Activated T-cell treated with anti-CD3 and anti-CD28 coated beads, Interleukin-2, amount 50 U/mL, for 48 hours (primary cell): ENCODE results near the gene WEE2.

Experiments
- DNase-seq, 2 experiments: peaks; one replicate each; pipeline ENCODE4 v3.0.0-alpha.2; 2020

The WEE2 gene

DNA sequence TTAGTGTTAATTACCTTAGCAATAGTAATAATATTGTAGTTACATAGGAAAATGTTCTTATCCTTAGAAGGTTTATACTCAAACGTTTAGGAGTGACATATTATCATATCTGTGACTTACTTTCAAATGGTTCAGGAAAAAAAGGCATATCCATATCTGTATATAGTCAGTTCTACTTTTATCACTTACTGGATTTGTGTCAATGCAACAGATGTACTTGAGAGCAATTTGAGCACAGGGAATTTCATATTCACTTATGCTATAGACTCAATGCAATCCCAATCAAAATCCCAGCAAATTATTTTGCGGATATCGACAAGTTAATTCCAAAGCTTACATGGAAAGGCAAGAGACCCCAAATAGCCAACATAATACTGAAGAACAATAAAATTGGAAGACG, 16.2 kb upstream of the WEE2 start:
- no peak for DNase-seq

DNA sequence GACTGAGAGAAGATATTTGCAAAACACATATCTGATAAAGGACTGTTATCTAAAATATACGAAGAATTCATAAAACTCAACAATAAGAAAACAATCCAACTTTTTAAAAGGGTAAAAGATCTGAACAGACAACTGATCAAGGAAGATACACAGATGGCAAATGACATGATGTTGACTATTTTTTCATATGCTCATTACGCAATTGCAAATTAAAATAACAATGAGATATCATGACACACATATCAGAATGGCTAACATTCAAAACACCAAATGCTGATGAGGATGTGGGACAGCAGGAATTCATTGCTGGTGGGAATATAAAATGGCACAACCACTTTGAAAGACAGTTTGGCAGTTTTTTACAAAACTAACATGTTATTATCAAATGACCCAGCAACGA, 15.1 kb upstream of the WEE2 start:
- no peak for DNase-seq

DNA sequence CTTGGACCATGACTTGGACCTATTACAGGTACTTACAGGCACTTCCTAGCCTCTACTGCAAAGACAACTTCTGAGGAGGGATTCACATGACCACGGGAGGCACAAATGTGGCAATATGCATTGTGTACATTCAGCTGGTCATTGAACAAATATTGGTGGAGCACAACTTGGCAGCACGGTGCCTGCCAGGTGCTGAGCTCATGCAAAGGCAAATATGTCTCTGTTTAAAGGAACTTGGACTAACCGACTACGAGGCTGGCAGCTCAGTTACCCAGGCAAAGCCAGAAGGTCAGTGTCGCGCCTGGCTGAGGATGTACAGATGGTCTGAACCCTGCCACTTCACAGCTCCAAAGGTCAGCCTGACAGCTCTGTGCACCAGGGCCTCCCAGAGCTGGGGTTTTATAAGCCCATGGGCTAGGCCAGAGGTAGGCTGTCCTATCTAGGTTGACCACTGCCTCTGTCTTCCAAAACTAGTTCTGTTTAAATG, 12.3 kb upstream of the WEE2 start:
- DNase-seq, result no peak

DNA sequence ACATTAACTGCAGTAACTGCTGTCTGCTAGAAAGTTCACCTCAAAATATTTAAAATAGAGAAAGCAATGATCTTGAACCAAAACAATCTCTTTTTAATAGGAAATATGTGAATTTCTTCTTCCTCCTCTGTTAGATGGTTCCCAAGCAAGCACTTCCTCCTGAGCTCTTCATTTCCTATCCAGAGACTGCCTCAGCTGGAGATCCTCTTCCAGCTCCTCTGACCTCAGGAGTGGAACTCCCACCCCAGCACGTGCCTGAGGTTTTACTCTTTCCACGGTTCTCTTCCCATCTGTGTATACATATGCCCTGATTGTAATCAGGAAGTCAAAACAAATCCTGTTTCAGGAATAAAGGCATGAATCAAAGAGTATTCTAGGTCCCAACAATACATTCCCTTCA, 11.8 kb upstream of the WEE2 start:
- no peak for DNase-seq

DNA sequence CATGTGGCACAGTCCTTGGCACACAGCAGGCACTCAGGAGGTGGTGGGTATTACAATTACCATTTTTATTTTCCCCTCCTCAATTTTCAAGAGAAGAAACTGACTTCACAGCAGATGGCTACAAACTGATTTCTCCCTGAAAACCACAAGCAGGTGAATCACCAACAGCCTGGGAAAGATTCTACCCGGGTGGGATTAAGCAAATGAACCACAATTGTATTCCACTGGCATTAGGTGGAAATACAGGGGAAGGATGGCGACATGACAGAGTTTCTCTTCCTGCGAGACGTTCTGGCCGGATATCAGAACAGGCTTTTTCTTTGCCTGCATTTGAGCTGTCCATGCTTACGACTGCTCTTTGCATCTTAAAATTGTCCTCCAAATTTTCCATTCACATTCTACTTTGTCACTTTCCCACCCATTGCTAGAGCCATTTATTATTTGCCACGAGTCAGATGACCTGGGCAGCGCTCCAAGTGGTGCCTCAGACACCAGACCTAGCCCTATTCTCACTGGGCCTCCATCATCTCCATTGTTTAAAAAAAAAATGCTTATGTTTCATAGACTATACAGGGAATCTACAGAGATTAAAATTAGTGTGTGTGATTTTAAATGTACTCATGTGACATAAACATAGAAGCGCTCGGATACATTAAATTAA, 10.8 kb upstream of the WEE2 start:
- DNase-seq, result no peak

DNA sequence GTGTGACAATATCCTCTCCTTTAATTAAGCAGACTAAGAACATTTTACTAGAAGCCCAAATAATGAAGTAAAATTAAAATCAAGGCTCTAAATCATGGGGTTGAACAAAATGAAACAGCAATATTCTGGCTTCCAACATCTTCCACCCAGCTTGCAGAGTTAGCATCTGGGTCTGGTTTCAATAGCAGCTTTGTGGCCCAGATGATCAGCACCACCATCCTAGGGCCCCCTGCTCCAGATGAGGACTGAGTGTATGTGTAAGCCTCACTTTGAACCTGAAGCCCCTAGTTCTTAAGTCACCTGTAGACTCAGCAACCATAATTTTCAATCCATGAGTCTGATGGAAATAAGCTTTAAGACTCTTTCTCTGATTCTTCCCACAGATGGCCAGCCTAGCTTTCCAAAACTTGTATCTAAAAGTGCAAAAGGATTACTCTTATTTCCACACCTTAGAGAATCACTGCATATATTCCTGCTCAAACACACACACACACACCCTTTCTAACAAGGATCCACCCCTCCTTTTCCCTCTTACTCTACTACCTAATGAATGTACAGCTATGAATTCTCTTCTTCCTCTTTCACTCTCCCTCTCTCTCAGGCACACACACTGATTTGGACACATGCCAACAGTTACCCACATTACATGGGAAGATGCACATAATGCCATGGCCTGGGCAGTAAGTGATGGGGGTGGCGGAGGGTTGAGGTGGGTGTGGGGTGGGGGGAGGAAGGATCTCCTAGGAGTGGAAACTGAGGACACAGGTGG, 9.7 kb upstream of the WEE2 start:
- DNase-seq, result no peak

DNA sequence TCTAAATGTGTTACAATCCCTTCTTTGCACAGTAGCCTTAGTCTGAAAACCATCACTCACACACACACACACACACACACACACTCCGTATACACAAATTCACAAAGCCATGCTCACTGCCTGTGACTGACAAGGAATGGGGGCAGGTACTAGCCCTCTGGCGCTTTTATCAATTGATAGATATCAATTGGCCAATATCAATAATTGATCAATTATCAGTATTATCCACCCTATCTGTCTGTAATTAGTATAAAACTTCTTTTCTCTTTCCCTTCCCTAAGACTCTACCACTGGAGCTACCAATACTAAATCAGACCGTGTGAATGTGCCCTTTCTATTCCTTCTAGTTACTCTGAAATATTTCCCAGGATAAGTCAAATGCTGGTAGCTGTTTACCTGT, 8.3 kb upstream of the WEE2 start:
- no peak for DNase-seq

DNA sequence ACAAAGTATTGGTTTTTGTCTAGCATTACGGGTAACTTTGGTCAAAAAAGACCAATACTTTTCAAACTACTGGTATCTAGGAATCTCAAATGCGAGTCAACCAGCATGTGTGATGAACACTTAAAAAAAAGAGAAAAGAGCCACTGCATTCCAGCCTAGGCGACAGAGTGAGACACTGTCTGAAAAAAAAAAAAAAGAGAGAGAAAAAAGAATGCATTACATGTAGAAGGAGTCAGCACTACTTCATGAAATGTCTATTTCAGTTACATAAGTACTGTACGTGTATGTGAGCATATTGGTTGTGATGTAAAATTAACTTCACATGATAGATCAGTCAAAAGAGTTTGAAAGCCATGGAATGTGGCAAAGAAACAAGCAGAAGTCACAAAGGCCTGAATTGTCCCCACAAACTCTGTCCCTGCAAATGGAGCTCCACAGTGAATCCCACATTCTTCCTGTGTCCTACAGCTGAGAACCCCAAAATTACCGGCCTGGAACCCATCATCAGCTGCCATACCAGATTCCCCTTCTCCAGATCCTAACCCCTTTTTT, 7.8 kb upstream of the WEE2 start:
- DNase-seq, result no peak

DNA sequence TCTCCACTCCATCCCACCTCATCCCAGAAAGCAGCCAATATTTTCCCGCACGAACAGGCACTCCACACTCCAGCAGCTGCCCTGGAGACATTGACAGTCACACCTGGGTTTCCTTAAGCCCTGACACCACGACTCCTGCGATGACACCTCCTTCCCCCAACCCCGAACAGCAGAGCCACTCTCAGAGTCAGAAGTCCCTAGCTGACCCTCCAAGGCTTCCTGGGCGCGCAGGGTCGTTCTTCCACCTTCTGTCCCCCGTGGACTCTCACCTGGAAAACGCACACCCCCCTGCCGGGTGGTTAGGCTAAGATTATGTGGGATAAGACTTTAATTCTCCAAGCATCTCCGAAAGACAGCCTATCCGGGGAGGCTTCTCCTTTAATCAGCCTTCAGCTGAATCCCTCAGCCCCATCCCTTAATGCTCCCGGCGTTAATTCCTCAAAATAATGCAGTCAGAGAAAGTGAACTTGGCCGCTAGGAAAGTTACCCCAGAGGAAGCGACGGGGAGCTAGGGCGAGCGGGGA, 7.2 kb upstream of the WEE2 start:
- DNase-seq, result peak; percentile 26 to 40

DNA sequence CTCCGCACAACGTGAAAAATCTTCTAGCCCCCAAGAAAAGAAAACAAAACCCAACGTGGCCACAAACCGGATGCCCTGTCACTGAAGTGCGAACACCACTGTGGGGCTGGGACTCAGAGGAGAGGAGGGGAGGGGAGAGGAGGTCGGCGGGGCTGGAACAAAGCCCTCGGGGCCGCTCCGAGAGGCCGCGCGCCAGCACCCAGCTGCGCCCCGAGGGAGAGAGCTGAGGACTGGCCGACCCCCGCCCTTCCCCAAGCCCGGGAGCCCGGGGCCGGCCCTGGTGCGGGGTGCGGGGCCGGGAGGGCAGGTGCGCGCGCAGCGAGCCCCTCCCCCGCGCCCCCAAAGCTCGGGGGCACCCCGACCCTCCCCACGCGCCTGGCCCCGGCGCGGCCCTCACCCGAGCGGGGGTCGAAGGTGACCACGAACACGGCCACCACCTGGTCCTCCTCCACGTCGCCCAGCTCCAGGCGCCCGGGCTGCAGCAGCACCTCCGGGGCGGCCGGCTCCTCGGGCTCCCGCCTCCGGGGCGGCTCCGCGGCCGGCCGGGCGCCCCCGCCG, 6.6 kb upstream of the WEE2 start:
- peak; percentile 74 to 76 for DNase-seq

DNA sequence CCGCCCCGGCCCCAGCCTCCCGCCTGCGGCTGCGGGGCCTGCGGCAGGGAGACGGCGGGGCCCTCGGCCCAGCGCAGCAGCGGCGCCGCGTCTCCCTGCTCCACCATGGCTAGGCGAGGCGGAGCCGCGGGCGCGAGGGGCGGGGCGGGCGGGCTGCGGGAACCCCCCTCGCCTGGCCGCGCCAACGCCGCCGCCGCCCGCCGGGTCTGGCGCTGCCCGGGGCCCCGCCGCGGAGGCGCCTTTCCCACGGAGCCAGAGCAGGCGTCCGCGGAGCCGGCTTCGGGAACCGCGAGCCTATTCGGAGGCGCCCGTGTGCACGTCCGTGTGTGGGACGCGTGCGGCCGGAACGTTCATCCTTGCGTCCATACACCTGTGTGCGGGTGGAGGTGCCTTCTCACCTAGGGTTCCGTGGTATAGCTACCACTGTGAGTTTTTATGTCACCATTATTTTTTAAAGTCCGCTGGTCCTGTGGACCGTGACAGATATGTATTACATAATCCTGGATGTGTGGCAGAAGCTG, 6.0 kb upstream of the WEE2 start, which contains the start of gene DENND11:
DENND11 (minus strand) TSS at position 120 of the 521 bp plus-strand sequence; CDS start at position 107, 13 bp downstream.
- peak; percentile 52 to 70 for DNase-seq

DNA sequence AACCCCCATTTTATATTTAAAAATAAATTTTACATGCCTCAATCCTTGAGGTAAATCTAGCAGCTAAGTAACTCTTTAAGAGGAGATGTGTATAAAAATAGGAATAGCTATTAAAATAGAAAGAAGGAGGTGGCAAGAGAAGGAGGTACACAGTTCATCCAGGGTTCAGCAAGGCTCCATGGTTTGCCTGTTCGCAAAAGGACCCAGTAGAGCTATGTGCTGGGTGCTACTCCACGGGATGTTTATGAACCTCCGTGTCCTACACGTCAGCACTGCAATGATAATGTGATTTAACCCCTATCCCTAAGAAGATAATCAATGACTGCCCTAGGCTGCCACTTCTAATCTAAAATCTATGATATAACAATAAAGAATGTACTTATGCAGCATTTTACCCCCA, 5.3 kb upstream of the WEE2 start:
- DNase-seq, result no peak

DNA sequence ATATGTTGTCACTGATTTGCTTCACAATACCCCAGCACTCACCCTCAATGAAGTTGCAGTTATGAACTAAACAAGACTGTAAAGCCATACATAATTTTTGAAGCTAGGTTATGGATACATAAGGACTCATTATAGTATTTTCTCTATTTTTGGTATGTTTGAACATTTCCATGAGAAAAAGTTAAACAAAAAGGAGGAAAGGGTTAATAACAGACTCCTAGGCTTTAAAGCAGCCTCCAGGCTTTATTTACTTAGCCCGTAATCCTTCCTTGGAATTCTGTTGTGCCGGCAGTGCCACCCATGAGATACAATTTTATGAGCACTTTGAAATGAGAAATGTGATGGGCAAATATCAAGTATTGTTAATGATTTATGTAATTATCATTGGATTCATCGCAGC, 4.0 kb upstream of the WEE2 start:
- no peak for DNase-seq

DNA sequence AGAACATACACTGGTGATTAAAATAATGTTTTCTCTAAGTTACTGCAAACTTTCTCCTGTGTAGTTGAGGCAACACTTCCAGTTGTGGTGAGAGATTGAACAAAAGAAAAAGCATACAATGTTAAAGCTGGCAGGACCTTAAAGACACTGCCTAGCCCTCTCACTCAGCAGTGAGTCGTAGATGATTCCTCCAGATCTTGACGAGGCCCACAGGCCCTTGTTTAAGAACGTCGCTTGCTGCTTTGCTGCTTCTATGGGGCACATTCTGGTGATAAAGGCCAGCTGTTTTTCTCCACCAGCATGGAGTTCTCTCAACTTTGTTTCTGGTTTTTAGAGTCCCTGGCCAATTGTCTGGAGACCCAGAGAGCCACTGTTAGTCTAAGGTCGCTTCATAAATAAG, 3.4 kb upstream of the WEE2 start:
- DNase-seq, result no peak

DNA sequence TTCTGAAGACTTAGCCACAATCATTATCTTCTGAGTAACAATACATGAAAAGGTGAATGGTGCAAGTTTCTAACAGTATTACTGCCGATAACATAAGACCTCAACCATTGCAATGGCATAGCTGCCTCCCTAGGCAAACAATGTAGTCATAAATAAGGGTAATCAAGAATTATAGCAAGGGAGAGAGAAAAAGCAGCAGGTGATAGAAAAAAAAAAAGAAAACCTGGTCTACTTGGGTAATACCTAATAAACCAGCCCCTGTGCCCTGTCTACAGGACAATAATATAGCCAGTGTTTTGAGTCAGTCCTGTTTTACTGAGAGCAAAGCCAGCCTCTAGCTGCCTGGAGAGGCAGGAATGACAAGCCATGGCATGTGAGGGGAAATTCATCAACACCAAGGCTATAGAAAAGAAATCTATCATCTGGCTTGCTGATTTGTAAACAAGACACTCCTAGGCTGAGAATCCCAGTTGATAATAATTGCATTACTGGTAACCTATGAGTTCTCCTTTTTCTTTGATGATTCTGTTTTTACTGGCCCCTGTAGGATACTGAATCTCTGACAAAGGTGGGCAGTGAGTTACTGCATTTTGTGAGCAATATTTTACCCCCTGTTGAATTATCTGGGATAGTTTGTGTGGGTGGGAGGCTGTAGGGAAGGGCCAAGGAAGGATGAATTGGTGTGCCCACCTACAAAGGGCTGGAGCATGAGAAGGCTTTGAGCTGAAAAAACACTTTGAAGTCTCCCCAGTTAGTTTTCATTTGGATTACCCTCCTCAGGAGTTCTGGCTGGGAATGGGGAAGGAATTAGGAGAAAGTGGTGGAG, 1.7 kb upstream of the WEE2 start:
- DNase-seq, result no peak

DNA sequence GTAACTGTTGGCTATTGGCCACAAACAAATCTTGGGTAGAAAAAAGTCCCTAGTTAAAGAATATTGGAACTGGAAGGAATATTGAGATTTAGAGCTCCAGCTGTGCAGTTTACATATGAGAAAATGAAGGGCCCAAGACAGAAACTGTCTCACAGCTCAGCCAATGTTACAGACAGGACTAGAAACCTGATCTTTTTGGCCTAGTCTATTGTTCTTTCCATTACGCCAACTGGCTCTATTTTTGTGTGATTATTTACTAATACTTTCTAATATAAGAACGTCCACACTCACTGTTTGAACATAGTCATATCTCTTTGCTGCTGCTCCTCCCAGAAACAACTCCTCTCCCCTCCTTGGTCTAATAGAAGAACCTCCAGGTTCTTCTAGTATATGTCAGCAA, 1.2 kb downstream of the WEE2 start:
- no peak for DNase-seq

DNA sequence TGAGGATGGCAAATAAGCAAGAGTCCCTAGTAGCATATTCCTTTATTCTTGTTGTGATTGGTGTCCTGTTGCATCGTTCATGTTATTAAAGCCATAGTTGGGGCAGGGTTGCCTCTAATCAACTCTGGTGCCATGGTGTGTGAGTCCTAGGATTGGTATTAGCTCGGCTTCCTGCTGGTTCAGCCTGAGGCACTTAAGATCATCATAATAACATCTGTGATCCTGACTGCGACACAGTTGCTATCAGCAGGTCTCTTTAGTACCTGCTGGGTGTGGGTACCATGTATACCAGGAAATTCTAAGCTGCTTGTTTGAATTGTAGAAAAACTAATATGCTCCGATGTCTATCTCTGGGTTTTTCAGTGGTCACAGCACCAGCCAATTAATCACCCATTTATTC, 1.6 kb downstream of the WEE2 start:
- DNase-seq, result no peak

DNA sequence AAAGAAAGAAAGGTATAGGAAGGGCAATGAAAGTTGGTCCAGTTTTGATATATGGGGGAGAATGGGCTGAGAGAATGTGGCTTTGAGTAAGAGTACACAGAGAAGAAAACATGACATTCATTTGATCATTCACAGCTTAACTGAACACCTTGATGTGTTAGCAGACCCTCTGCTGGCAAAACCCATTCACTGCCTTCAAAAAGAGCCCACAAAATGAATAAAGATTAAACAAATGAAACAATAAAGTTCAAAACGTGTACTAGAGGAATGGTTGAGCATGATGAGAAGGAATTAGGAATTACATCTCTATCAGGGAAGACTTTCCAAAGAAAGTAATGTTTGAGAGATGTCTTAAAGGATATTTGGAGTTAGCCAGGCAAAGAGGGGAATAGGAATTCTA, 2.1 kb downstream of the WEE2 start:
- no peak for DNase-seq

DNA sequence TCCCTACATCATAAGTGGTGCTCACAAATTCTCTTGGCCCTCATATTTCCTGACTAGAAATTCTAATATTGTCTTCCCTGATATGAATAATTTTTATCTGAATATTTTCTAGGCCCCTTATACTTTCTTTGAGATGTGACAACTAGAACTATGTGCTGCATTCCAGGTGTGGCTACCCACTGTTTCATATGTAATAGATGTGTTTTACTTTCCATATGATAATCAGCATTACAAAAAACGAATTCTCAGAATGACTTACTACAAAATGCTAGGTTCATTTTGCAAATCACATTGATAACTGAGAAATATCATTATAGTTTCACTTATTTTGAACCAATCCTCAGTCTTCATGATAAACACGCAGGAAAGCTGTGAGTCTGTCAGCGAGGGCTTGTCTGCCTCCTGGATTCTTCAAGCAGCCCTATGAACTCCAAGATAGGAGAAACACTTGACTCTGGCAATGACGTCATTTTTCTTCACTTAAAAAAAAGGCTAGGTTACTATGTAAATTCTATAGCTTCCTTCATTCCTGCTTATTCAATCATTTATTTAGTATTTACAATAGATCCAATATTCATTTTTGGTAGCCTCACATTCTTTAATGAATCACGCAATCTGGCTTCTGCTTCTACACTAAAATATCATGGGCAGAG, 4.6 kb downstream of the WEE2 start:
- DNase-seq, result no peak

DNA sequence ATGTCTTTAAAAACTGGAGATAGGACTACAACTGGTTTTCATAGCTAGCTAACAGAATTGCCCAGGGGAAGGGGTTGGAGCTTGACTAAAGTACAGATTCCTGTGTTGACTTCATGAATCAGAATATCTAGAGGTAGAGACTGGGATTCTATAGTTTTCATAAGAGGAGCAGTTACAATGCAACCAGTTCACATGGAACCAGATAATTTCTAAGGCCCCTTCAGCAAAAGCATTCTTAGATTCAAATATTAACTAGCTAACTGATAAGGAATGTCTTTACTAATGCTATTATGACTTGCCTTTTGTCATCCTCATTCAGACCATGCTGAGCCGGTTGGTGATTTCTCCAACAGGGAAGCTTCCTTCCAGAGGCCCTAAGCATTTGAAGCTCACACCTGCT, 5.7 kb downstream of the WEE2 start:
- no peak for DNase-seq

DNA sequence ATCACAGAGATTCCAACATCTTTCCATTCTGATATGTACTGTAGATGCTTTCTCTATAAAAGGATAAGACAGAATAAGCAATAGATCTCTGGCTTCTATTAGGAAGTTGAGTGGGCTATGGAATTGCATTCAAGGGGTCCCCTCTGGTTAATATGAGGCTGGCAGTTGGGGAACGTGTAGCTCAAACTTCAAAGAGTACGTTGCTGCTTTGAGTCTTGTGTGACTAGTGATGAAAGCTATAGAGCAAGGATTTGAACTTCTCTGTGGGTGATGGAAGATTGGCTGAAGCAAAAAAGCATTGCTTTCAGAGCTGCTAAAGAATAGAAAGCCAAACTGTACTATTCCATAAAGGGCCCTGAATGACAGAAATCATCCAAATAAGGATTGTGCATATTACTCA, 6.4 kb downstream of the WEE2 start:
- DNase-seq, result no peak

DNA sequence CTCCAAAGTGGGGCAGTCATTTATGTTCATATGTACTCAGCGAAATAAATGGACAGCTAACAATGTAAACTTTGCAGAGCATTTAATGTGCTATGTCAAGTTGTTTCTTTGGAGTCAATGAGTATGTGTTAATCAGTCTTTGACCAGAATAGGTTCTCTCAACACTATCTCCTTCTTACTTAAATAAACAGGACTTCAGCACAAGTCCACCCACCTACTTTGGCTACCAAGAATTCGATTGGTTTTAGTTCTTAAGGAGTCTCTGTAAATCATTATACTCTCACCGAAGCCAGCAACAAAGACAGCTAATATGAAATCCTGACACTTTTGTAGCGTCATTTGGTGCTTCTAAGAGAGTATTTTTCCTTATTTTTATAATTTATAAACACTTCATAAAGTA, 6.9 kb downstream of the WEE2 start:
- no peak for DNase-seq
